22Rv1 (cell line): Measurements from ENCODE around the gene GLRX3.
A peak's percentile ranks its signal among the peaks of the same experiment; 100 is the strongest.
"Not testable (repeated sequence)": the region's sequence is repeated elsewhere in the genome, so short reads cannot be mapped to it uniquely, and the experiment has no call there.

Experiments used
- H3K27ac ChIP-seq: fragments of 450-650 bp; 2 replicates; pipeline ENCODE4 v1.5.1; 2017
- ZFX ChIP-seq: fragments of 450-650 bp; IDR thresholded peaks from 2 replicates; pipeline ENCODE4 v1.6.1; 2017; ENCODE audit warnings: antibody characterized with exemption, borderline replicate concordance
- TF ChIP-seq, protein P1 (sequence below): fragments of 450-650 bp; IDR thresholded peaks from 2 replicates; pipeline ENCODE4 v1.5.1; 2017; ENCODE audit warnings: mild to moderate bottlenecking

GLRX3 gene

DNA sequence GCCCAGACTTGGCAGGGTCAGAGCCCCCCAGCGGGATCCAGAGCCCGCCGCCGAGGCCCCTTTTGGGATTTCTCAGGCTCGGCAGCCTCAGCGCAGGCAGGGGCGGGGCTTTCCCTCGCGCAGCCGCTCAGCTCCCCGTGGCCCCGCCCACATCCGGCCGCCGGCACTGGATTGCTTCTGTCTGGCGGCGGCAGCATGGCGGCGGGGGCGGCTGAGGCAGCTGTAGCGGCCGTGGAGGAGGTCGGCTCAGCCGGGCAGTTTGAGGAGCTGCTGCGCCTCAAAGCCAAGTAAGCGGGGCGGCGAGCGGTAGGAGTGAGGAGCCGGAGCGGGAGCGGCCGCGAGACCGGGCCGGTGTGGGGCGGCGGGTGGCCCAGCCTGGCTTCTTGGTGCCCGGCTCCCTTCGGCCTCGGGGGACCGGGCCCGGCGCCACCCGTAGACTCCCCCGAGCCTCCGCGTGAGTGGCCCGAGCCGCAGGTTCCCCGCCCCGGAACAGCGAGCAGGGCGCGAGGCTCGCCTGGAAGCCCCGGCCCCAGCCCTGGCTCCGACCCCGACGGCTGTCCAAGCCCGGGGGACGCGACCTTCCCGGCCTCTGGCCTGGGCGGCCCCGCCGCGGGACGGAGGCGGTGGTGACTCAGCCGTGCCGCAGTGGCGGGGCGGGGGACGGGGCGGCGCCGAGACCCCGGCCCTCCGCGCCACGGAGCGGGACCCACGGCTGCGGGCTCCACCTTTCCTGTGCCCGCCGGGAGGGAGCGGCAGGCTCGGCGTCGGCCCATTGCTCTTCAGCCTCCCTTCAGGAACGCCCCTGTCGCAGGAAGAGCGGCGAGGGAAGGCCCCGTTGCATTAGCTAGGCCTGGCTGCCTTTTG lies at the start of gene GLRX3:
Gene GLRX3, plus strand, starts transcription at position 166 of the 864 bp plus-strand sequence. Its CDS starts 30 bp downstream, at position 196.
- TF ChIP-seq, protein P1, sequence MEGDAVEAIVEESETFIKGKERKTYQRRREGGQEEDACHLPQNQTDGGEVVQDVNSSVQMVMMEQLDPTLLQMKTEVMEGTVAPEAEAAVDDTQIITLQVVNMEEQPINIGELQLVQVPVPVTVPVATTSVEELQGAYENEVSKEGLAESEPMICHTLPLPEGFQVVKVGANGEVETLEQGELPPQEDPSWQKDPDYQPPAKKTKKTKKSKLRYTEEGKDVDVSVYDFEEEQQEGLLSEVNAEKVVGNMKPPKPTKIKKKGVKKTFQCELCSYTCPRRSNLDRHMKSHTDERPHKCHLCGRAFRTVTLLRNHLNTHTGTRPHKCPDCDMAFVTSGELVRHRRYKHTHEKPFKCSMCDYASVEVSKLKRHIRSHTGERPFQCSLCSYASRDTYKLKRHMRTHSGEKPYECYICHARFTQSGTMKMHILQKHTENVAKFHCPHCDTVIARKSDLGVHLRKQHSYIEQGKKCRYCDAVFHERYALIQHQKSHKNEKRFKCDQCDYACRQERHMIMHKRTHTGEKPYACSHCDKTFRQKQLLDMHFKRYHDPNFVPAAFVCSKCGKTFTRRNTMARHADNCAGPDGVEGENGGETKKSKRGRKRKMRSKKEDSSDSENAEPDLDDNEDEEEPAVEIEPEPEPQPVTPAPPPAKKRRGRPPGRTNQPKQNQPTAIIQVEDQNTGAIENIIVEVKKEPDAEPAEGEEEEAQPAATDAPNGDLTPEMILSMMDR = no peak
- no peak for TF ChIP-seq ZFX
- H3K27ac ChIP-seq = peak within 1 kb of the TSS; percentile 73

DNA sequence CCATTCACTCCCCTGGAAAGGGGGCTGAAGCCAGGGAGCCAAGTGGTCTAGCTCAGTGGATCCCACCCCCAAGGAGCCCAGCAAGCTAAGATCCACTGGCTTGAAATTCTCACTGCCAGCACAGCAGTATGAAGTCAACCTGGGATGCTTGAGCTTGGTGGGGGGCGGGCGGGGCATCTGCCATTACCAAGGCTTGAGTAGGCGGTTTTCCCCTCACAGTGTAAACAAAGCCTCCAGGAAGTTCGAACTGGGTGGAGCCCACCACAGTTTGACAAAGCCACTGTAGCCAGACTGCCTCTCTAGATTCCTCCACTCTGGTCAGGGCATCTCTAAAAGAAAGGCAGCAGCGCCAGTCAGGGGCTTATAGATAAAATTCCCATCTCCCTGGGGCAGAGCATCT lies 45.6 kb upstream of the GLRX3 start:
- H3K27ac ChIP-seq = not testable (repeated sequence)

DNA sequence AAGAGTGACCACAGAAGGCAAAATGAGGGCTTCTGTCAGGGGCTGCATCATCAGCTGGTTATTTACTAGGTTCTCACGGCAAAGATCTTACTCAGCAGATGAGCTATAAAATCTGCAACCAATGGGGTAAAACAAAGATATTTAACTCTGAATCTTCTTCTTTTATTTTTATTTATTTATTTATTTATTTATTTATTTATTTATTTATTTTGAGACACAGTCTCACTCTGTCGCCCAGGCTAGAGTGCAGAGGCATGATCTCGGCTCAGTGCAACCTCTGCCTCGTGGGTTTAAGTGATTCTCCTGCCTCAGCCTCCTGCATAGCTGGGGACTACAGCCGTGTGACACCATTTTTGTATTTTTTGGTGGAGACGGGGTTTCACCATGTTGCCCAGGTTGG lies 36.8 kb upstream of the GLRX3 start:
- TF ChIP-seq ZFX = no peak
- TF ChIP-seq, protein P1 = no peak
- no peak overlapping the region for H3K27ac ChIP-seq

DNA sequence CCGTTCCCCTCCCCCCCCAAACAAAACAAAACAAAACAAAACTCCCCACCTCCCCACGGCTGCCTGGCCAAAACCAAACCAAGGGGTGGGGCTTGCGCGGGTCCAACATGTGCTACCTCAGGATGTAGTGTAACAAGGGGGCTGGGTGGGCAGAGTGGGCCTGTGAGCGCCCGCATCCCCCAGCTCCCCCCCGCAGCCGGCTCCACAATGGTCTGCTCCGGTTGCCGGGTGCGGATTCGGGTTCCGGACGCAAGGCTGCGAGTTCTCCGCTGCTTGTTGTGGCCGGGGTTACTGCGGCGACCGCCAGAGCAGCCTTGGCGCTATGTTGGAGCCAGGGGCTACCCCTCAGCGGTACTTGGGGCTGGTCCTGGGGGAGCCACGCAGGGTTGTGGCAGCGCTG lies 30.5 kb upstream of the GLRX3 start:
- TF ChIP-seq ZFX = no peak
- TF ChIP-seq, protein P1 = no peak
- no peak overlapping the region for H3K27ac ChIP-seq

DNA sequence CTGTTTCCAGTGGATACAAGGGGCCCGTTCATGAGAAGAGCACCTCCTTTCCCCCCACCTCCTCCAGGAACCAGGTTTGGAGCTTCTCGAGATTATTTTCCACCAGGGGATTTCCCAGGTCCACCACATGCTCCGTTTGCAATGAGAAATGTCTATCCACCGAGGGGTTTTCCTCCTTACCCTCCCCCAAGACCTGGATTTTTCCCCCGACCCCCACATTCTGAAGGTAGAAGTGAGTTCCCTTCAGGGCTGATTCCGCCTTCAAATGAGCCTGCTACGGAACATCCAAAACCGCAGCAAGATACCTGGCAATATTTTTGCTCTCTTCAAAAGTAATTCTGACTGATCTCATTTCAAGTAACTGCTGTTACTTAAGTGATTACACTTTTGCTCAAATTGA lies 28.0 kb upstream of the GLRX3 start:
- not testable (repeated sequence) for H3K27ac ChIP-seq

DNA sequence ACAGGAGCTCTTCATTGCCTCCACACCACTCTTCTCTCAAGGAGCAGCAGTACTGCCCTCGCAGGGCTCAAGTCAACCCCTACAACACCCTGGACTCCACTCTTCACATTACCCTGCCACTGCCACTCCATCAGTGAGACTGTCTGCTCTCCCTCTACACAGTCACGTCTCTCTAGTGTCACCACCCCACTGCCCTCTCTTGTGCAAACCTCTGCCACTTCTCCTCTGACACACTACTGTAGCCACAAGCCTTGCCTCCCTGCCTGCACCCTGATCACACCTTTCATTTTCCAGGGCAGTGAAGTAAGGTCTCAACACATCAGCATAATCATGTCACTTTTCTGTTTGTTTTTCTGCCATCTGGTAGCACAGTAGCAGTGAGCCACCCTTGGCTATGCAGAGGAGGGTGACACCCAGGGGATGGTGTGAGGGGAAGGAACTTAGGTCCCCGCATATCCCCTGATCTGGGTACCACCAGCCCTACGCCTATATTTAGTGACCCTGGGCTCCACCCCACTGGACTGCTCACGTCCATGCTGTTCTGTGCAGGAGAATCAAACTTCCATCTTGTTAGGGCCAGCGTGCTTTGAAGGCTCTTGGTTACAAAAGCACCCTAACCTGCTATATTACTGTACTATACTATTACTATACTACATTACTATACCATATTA lies 27.1 kb upstream of the GLRX3 start:
- H3K27ac ChIP-seq = peak overlapping the region; percentile 84; the same call in 1 of the 2 replicates
- TF ChIP-seq, protein P1 = no peak
- no peak for TF ChIP-seq ZFX

DNA sequence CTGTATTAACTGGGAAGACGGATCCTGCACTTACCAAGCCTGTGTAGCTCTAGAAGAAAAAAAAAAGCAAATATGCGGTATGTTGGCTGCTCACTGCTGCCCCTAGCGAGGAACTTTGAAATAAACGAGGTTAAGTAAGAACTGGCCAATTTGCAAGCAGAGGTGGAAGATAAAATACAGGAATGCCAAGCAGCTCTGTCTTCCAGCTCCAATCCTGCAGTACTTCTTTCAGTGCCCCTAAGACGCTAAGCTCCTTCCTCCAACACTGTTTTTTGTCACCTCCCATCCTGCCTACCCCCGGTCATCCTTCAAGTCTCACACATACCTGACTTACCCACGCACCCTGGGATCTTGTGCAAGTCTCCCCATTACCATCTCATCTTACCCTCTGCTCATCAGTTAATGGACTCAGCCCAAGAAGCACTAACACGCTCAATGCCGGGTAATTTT lies 26.4 kb upstream of the GLRX3 start:
- TF ChIP-seq, protein P1 = peak; percentile 89
- TF ChIP-seq ZFX = no peak
- peak overlapping the region; percentile 84 for H3K27ac ChIP-seq

DNA sequence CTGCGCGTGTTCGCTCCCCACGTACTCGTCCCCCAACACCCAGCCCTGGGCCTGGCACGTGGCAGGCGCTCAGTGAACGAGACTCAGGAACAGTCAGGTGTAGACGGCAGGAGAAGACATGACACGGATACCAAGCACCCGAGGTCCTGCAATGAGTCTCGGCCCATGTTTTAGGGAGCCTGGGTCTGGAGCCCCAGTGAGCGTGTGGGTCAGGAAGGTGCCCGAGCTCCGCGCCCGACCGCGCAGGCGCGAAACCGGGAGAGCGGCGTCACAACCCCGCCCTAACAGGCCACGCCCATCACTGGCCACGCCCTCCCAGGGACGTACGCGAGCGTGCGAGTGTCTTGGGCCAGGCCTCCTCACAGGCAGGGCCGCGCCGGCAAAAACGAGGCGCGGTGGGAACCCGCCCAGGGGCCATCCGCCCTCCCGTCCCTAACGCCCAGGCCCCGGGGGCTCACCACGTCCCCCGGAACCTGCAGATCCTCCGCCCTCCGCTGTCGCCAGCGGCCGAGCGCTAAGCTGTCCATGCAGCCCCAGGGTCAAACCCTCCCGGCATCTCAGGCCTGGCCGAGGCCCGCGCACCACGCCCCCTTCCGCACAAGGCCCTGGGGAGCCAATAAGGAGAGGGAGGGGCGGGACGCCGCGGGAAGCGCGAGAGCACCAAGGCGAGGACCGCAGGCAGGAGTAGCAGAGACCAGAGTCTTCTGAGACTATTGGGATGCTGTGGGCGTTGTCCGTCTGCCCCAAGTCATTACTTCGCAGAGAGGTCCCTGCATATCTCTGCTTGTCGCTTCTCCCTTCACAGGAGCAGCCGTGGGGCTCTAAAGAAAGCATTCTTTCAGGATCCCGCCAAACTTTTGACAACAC lies 25.7 kb upstream of the GLRX3 start, which contains the start of gene C10orf143:
Gene C10orf143, minus strand, starts transcription at position 585 of the 867 bp plus-strand sequence. Its CDS starts 58 bp downstream, at position 527.
- H3K27ac ChIP-seq = peak within 1 kb of the TSS; percentile 84

More for the DNA sequence above, 25.7 kb upstream of the GLRX3 start, which contains the start of gene C10orf143:
- TF ChIP-seq ZFX = peak; percentile 93
- TF ChIP-seq, protein P1 = no peak
